ENCODE results near the gene C14orf119.

Gene C14orf119

GRCh38 chr14:23071244-23071920, 23.9 kb upstream of the C14orf119 start:
- TF ChIP-seq ZNF274 (IDR thresholded peaks at IDR 0.05; ENCODE audit: low read depth, low read length) (no peak), YY1 (IDR thresholded peaks at IDR 0.05; ENCODE audit: insufficient read depth, insufficient read length) (peak; percentile 80)
- H3K4me1 ChIP-seq (ENCODE audit: insufficient read depth, insufficient read length): peaks cover 23% of the 10 kb centered on the region
- H3K9me3 ChIP-seq (ENCODE audit: insufficient read depth, low read length): no peaks in the 10 kb centered on the region
- H3K9ac ChIP-seq (ENCODE audit: insufficient read length, low read depth): peak overlapping the region; percentile 91
- H3K4me3 ChIP-seq (ENCODE audit: insufficient read length, low read depth): peak overlapping the region; percentile 84
- H3K27me3 ChIP-seq (ENCODE audit: insufficient read depth, insufficient read length): no peaks in the 10 kb centered on the region
- DNase-seq (ENCODE audit: low read depth, low spot score): peak; percentile 87
- H3K36me3 ChIP-seq (ENCODE audit: insufficient read depth, insufficient read length, low read length): peaks cover 76% of the 10 kb centered on the region

GRCh38 chr14:23071921-23072539, 23.3 kb upstream of the C14orf119 start:
- no peak for DNase-seq (ENCODE audit: low read depth, low spot score)
- H3K4me1 ChIP-seq (ENCODE audit: insufficient read depth, insufficient read length): peaks cover 17% of the 10 kb centered on the region
- H3K27me3 ChIP-seq (ENCODE audit: insufficient read depth, insufficient read length): no peaks in the 10 kb centered on the region
- no peaks in the 10 kb centered on the region for H3K9me3 ChIP-seq (ENCODE audit: insufficient read depth, low read length)
- H3K9ac ChIP-seq (ENCODE audit: insufficient read length, low read depth): peak overlapping the region; percentile 8
- peaks cover 75% of the 10 kb centered on the region for H3K36me3 ChIP-seq (ENCODE audit: insufficient read depth, insufficient read length, low read length)
- no peak overlapping the region for H3K4me3 ChIP-seq (ENCODE audit: insufficient read length, low read depth)
- TF ChIP-seq ZNF274 (IDR thresholded peaks at IDR 0.05; ENCODE audit: low read depth, low read length) (no peak), SUZ12 (IDR thresholded peaks at IDR 0.05; ENCODE audit: extremely low read depth, insufficient read depth, insufficient read length) (no peak), YY1 (IDR thresholded peaks at IDR 0.05; ENCODE audit: insufficient read depth, insufficient read length) (no peak)

GRCh38 chr14:23074906-23075305, 20.4 kb upstream of the C14orf119 start:
- Histone ChIP-seq H3K4me1 (ENCODE audit: insufficient read depth, insufficient read length) (peaks cover 4% of the 10 kb centered on the region), H3K27me3 (ENCODE audit: insufficient read depth, insufficient read length) (no peaks in the 10 kb centered on the region), H3K9ac (ENCODE audit: insufficient read length, low read depth) (no peak overlapping the region), H3K36me3 (ENCODE audit: insufficient read depth, insufficient read length, low read length) (peaks cover 76% of the 10 kb centered on the region), H3K4me3 (ENCODE audit: insufficient read length, low read depth) (no peak overlapping the region), H3K9me3 (ENCODE audit: insufficient read depth, low read length) (no peaks in the 10 kb centered on the region)
- DNase-seq (ENCODE audit: low read depth, low spot score): no peak
- TF ChIP-seq YY1 (IDR thresholded peaks at IDR 0.05; ENCODE audit: insufficient read depth, insufficient read length) (no peak), ZNF274 (IDR thresholded peaks at IDR 0.05; ENCODE audit: low read depth, low read length) (no peak), SUZ12 (IDR thresholded peaks at IDR 0.05; ENCODE audit: extremely low read depth, insufficient read depth, insufficient read length) (no peak)

GRCh38 chr14:23076785-23077408, 18.4 kb upstream of the C14orf119 start:
- Histone ChIP-seq H3K27me3 (ENCODE audit: insufficient read depth, insufficient read length) (no peaks in the 10 kb centered on the region), H3K4me1 (ENCODE audit: insufficient read depth, insufficient read length) (peaks cover 2% of the 10 kb centered on the region), H3K9ac (ENCODE audit: insufficient read length, low read depth) (no peak overlapping the region), H3K9me3 (ENCODE audit: insufficient read depth, low read length) (no peaks in the 10 kb centered on the region), H3K4me3 (ENCODE audit: insufficient read length, low read depth) (no peak overlapping the region), H3K36me3 (ENCODE audit: insufficient read depth, insufficient read length, low read length) (peaks cover 94% of the 10 kb centered on the region)
- no peak for TF ChIP-seq SUZ12 (IDR thresholded peaks at IDR 0.05; ENCODE audit: extremely low read depth, insufficient read depth, insufficient read length)
- TF ChIP-seq ZNF274 (IDR thresholded peaks at IDR 0.05; ENCODE audit: low read depth, low read length): no peak
- TF ChIP-seq YY1 (IDR thresholded peaks at IDR 0.05; ENCODE audit: insufficient read depth, insufficient read length): no peak
- DNase-seq (ENCODE audit: low read depth, low spot score): no peak

GRCh38 chr14:23077962-23078361, 17.3 kb upstream of the C14orf119 start:
- DNase-seq (ENCODE audit: low read depth, low spot score): no peak
- Histone ChIP-seq H3K27me3 (ENCODE audit: insufficient read depth, insufficient read length) (no peaks in the 10 kb centered on the region), H3K9me3 (ENCODE audit: insufficient read depth, low read length) (no peaks in the 10 kb centered on the region), H3K4me1 (ENCODE audit: insufficient read depth, insufficient read length) (no peaks in the 10 kb centered on the region), H3K36me3 (ENCODE audit: insufficient read depth, insufficient read length, low read length) (peaks cover 93% of the 10 kb centered on the region), H3K4me3 (ENCODE audit: insufficient read length, low read depth) (no peak overlapping the region), H3K9ac (ENCODE audit: insufficient read length, low read depth) (no peak overlapping the region)
- TF ChIP-seq ZNF274 (IDR thresholded peaks at IDR 0.05; ENCODE audit: low read depth, low read length): no peak
- no peak for TF ChIP-seq YY1 (IDR thresholded peaks at IDR 0.05; ENCODE audit: insufficient read depth, insufficient read length)
- no peak for TF ChIP-seq SUZ12 (IDR thresholded peaks at IDR 0.05; ENCODE audit: extremely low read depth, insufficient read depth, insufficient read length)

GRCh38 chr14:23078692-23079116, 16.6 kb upstream of the C14orf119 start:
- no peaks in the 10 kb centered on the region for H3K4me1 ChIP-seq (ENCODE audit: insufficient read depth, insufficient read length)
- H3K36me3 ChIP-seq (ENCODE audit: insufficient read depth, insufficient read length, low read length): peaks cover 89% of the 10 kb centered on the region
- no peaks in the 10 kb centered on the region for H3K9me3 ChIP-seq (ENCODE audit: insufficient read depth, low read length)
- H3K9ac ChIP-seq (ENCODE audit: insufficient read length, low read depth): no peak overlapping the region
- TF ChIP-seq ZNF274 (IDR thresholded peaks at IDR 0.05; ENCODE audit: low read depth, low read length): no peak
- TF ChIP-seq YY1 (IDR thresholded peaks at IDR 0.05; ENCODE audit: insufficient read depth, insufficient read length): no peak
- TF ChIP-seq SUZ12 (IDR thresholded peaks at IDR 0.05; ENCODE audit: extremely low read depth, insufficient read depth, insufficient read length): no peak
- no peaks in the 10 kb centered on the region for H3K27me3 ChIP-seq (ENCODE audit: insufficient read depth, insufficient read length)
- no peak for DNase-seq (ENCODE audit: low read depth, low spot score)
- no peak overlapping the region for H3K4me3 ChIP-seq (ENCODE audit: insufficient read length, low read depth)

GRCh38 chr14:23079716-23080115, 15.6 kb upstream of the C14orf119 start:
- Histone ChIP-seq H3K27me3 (ENCODE audit: insufficient read depth, insufficient read length) (no peaks in the 10 kb centered on the region), H3K4me3 (ENCODE audit: insufficient read length, low read depth) (no peak overlapping the region), H3K4me1 (ENCODE audit: insufficient read depth, insufficient read length) (no peaks in the 10 kb centered on the region), H3K36me3 (ENCODE audit: insufficient read depth, insufficient read length, low read length) (peaks cover 80% of the 10 kb centered on the region), H3K9ac (ENCODE audit: insufficient read length, low read depth) (no peak overlapping the region), H3K9me3 (ENCODE audit: insufficient read depth, low read length) (no peaks in the 10 kb centered on the region)
- no peak for DNase-seq (ENCODE audit: low read depth, low spot score)
- TF ChIP-seq ZNF274 (IDR thresholded peaks at IDR 0.05; ENCODE audit: low read depth, low read length) (no peak), YY1 (IDR thresholded peaks at IDR 0.05; ENCODE audit: insufficient read depth, insufficient read length) (no peak), SUZ12 (IDR thresholded peaks at IDR 0.05; ENCODE audit: extremely low read depth, insufficient read depth, insufficient read length) (no peak)

Data from NT2/D1 (cell line).